ENCODE results near the gene DMAC2.
A peak's percentile ranks its signal among the peaks of the same experiment; 100 is the strongest.
"Not testable (repeated sequence)": the region's sequence is repeated elsewhere in the genome, so short reads cannot be mapped to it uniquely, and the experiment has no call there.

DMAC2 gene

GRCh38 chr19:41399525-41399924 is 40.2 kb downstream of the DMAC2 start:
- no peak for DNase-seq

- no peak for DNase-seq
These were observed 40.6 kb downstream of the DMAC2 start for GRCh38 chr19:41399091-41399490.

GRCh38 chr19:41398598-41398997 is 41.1 kb downstream of the DMAC2 start:
- DNase-seq, result no peak

GRCh38 chr19:41398050-41398418 is 41.7 kb downstream of the DMAC2 start:
- no peak for DNase-seq

- DNase-seq, result peak; percentile 84 to 99 (median 97)
These were observed 42.3 kb downstream of the DMAC2 start, which contains the start of the genes BCKDHA and EXOSC5 for GRCh38 chr19:41397086-41398049. TSS of gene BCKDHA (plus strand) at chr19:41397818. CDS start at chr19:41397828, 10 bp downstream. TSS of gene EXOSC5 (minus strand) at chr19:41397359. CDS start at chr19:41397328, 31 bp downstream.

- DNase-seq, result no peak
These were observed 44.4 kb downstream of the DMAC2 start for GRCh38 chr19:41395355-41395754.

- DNase-seq, result no peak
These were observed 46.9 kb downstream of the DMAC2 start for GRCh38 chr19:41392775-41393174.

- DNase-seq, result no peak
These were observed 48.1 kb downstream of the DMAC2 start for GRCh38 chr19:41391618-41392017.

- DNase-seq, result no peak
These were observed 53.3 kb downstream of the DMAC2 start for GRCh38 chr19:41386442-41386841.

- DNase-seq, result no peak
These were observed 55.4 kb downstream of the DMAC2 start for GRCh38 chr19:41384351-41384750.

GRCh38 chr19:41381536-41381935 is 58.2 kb downstream of the DMAC2 start:
- not testable (repeated sequence) for DNase-seq

Data from hypothalamus (tissue), 51 donors.